LNCAP (cell line): ENCODE results near the gene SPATA13.

Experiments
- CTCF ChIP-seq: fragments of 450-650 bp; IDR thresholded peaks from 2 replicates; pipeline ENCODE4 v1.5.1; 2017; ENCODE audit warnings: mild to moderate bottlenecking

SPATA13 gene

GRCh38 chr13:24273926-24274325 is 113.4 kb downstream of the SPATA13 start:
- no peak for TF ChIP-seq CTCF

GRCh38 chr13:24274452-24275021 is 114.0 kb downstream of the SPATA13 start:
- no peak for TF ChIP-seq CTCF

GRCh38 chr13:24275041-24275440 is 114.5 kb downstream of the SPATA13 start:
- no peak for TF ChIP-seq CTCF

GRCh38 chr13:24276306-24276705 is 115.8 kb downstream of the SPATA13 start:
- no peak for TF ChIP-seq CTCF

- no peak for TF ChIP-seq CTCF
Observed at GRCh38 chr13:24276861-24277260, 116.3 kb downstream of the SPATA13 start.

- no peak for TF ChIP-seq CTCF
Observed at GRCh38 chr13:24277761-24278160, 117.2 kb downstream of the SPATA13 start.

- TF ChIP-seq CTCF = no peak
Observed at GRCh38 chr13:24279327-24280110, 119.0 kb downstream of the SPATA13 start.
